ENCODE data around the gene TMEM145. TPM values are rescaled to one million over a fixed set of nuclear protein-coding genes. Genes with fewer than 3 reads are reported as not detected.

TMEM145 gene
- total and polyA plus RNA-seq, 3 experiments from 2014 or later = 0.15 TPM; not detected in 2

- no peaks in the 10 kb centered on the region for H3K36me3 ChIP-seq (ENCODE audit: insufficient read depth, low read length)
- no peaks in the 10 kb centered on the region for H3K27me3 ChIP-seq (ENCODE audit: insufficient read depth, low read length, poor library complexity, severe bottlenecking)
- no peak overlapping the region for H3K4me3 Mint-ChIP-seq
- H3K4me3 ChIP-seq (ENCODE audit: low read length) = no peak overlapping the region
- H3K4me1 ChIP-seq (ENCODE audit: insufficient read depth, low read length) = no peaks in the 10 kb centered on the region
- ChIA-PET CTCF (no interaction called here), POLR2A (no interaction called here)
- H3K9me3 Mint-ChIP-seq = no peaks in the 10 kb centered on the region
- H3K27ac ChIP-seq (ENCODE audit: low read depth, low read length) = no peak overlapping the region
- no peaks in the 10 kb centered on the region for H3K27me3 Mint-ChIP-seq
- no peak for DNase-seq
- H3K36me3 Mint-ChIP-seq = peaks cover 4 to 15% (median 10%) of the 10 kb centered on the region in 3 donors
- H3K9me3 ChIP-seq (ENCODE audit: low read length) = no peaks in the 10 kb centered on the region
- no peak overlapping the region for H3K27ac Mint-ChIP-seq
- no peaks in the 10 kb centered on the region for H3K4me1 Mint-ChIP-seq
These were observed 55.3 kb downstream of the TMEM145 start for GRCh38 chr19:42368360-42368759.

GRCh38 chr19:42368765-42369164 is 55.7 kb downstream of the TMEM145 start:
- H3K27ac Mint-ChIP-seq = no peak overlapping the region
- POLR2A ChIA-PET = no interaction called here
- Histone ChIP-seq H3K4me1 (ENCODE audit: insufficient read depth, low read length) (no peaks in the 10 kb centered on the region), H3K36me3 (ENCODE audit: insufficient read depth, low read length) (no peaks in the 10 kb centered on the region), H3K9me3 (ENCODE audit: low read length) (no peaks in the 10 kb centered on the region), H3K4me3 (ENCODE audit: low read length) (no peak overlapping the region), H3K27ac (ENCODE audit: low read depth, low read length) (no peak overlapping the region), H3K27me3 (ENCODE audit: insufficient read depth, low read length, poor library complexity, severe bottlenecking) (no peaks in the 10 kb centered on the region)
- no peak for DNase-seq
- CTCF ChIA-PET = no interaction called here
- H3K27me3 Mint-ChIP-seq = no peaks in the 10 kb centered on the region
- no peaks in the 10 kb centered on the region for H3K4me1 Mint-ChIP-seq
- H3K36me3 Mint-ChIP-seq = peaks cover 3 to 11% (median 7%) of the 10 kb centered on the region in 3 donors
- no peak overlapping the region for H3K4me3 Mint-ChIP-seq
- no peaks in the 10 kb centered on the region for H3K9me3 Mint-ChIP-seq

GRCh38 chr19:42369433-42370067 is 56.4 kb downstream of the TMEM145 start:
- H3K4me3 ChIP-seq (ENCODE audit: low read length) = no peak overlapping the region
- ChIA-PET CTCF (no interaction called here), POLR2A (no interaction called here)
- Mint-ChIP-seq H3K9me3 (no peaks in the 10 kb centered on the region), H3K27ac (no peak overlapping the region), H3K36me3 (peaks cover 0 to 9% (median 5%) of the 10 kb centered on the region in 3 donors), H3K4me1 (no peaks in the 10 kb centered on the region), H3K4me3 (no peak overlapping the region), H3K27me3 (no peaks in the 10 kb centered on the region)
- H3K36me3 ChIP-seq (ENCODE audit: insufficient read depth, low read length) = no peaks in the 10 kb centered on the region
- no peaks in the 10 kb centered on the region for H3K9me3 ChIP-seq (ENCODE audit: low read length)
- no peak for DNase-seq
- no peaks in the 10 kb centered on the region for H3K27me3 ChIP-seq (ENCODE audit: insufficient read depth, low read length, poor library complexity, severe bottlenecking)
- no peaks in the 10 kb centered on the region for H3K4me1 ChIP-seq (ENCODE audit: insufficient read depth, low read length)
- no peak overlapping the region for H3K27ac ChIP-seq (ENCODE audit: low read depth, low read length)

GRCh38 chr19:42370068-42370520 is 57.0 kb downstream of the TMEM145 start:
- ChIA-PET POLR2A (no interaction called here), CTCF (no interaction called here)
- H3K27ac ChIP-seq (ENCODE audit: low read depth, low read length) = no peak overlapping the region
- Mint-ChIP-seq H3K36me3 (peaks cover 0 to 11% (median 8%) of the 10 kb centered on the region in 3 donors), H3K27ac (peak overlapping the region in 1 of 8 donors; percentile 90), H3K9me3 (no peaks in the 10 kb centered on the region), H3K27me3 (no peaks in the 10 kb centered on the region), H3K4me3 (no peak overlapping the region), H3K4me1 (no peaks in the 10 kb centered on the region)
- no peak overlapping the region for H3K4me3 ChIP-seq (ENCODE audit: low read length)
- no peaks in the 10 kb centered on the region for H3K36me3 ChIP-seq (ENCODE audit: insufficient read depth, low read length)
- H3K4me1 ChIP-seq (ENCODE audit: insufficient read depth, low read length) = no peaks in the 10 kb centered on the region
- no peaks in the 10 kb centered on the region for H3K27me3 ChIP-seq (ENCODE audit: insufficient read depth, low read length, poor library complexity, severe bottlenecking)
- DNase-seq = no peak
- no peaks in the 10 kb centered on the region for H3K9me3 ChIP-seq (ENCODE audit: low read length)

GRCh38 chr19:42370626-42371175 is 57.6 kb downstream of the TMEM145 start:
- CTCF ChIA-PET = no interaction called here

More at GRCh38 chr19:42370626-42371175, 57.6 kb downstream of the TMEM145 start:
- DNase-seq = no peak
- H3K36me3 ChIP-seq (ENCODE audit: insufficient read depth, low read length) = no peaks in the 10 kb centered on the region
- no peak overlapping the region for H3K27ac ChIP-seq (ENCODE audit: low read depth, low read length)
- H3K9me3 Mint-ChIP-seq = no peaks in the 10 kb centered on the region
- no peaks in the 10 kb centered on the region for H3K4me1 ChIP-seq (ENCODE audit: insufficient read depth, low read length)
- H3K36me3 Mint-ChIP-seq = peaks cover 0 to 16% (median 8%) of the 10 kb centered on the region in 3 donors
- no peak overlapping the region for H3K4me3 Mint-ChIP-seq
- POLR2A ChIA-PET = no interaction called here
- H3K27ac Mint-ChIP-seq = no peak overlapping the region
- H3K27me3 Mint-ChIP-seq = no peaks in the 10 kb centered on the region
- no peaks in the 10 kb centered on the region for H3K4me1 Mint-ChIP-seq
- H3K9me3 ChIP-seq (ENCODE audit: low read length) = no peaks in the 10 kb centered on the region
- no peak overlapping the region for H3K4me3 ChIP-seq (ENCODE audit: low read length)
- no peaks in the 10 kb centered on the region for H3K27me3 ChIP-seq (ENCODE audit: insufficient read depth, low read length, poor library complexity, severe bottlenecking)

Other genes starting within 250 kb of the TMEM145 start
- gene GRIK5, start 243.1 kb upstream of the TMEM145 start, total RNA-seq = under 1 TPM; 0.31 to 0.39 TPM
- not detected for gene GRIK5, start 243.1 kb upstream of the TMEM145 start, polyA plus RNA-seq
- gene ZNF574, start 237.1 kb upstream of the TMEM145 start, total RNA-seq = 10 to 100 TPM; 18.8 to 21.9 TPM
- 24.9 TPM for gene ZNF574, start 237.1 kb upstream of the TMEM145 start, polyA plus RNA-seq
- 10 to 100 TPM; 46.7 to 47.9 TPM for gene POU2F2, start 180.9 kb upstream of the TMEM145 start, total RNA-seq
- gene POU2F2, start 180.9 kb upstream of the TMEM145 start, polyA plus RNA-seq = 8.5 TPM
- 10 to 100 TPM; 30.0 to 32.7 TPM for gene DEDD2, start 95.6 kb upstream of the TMEM145 start, total RNA-seq
- gene DEDD2, start 95.6 kb upstream of the TMEM145 start, polyA plus RNA-seq = 163 TPM
- gene ZNF526, start 93.0 kb upstream of the TMEM145 start, total RNA-seq = 10 to 100 TPM; 18.4 to 20.5 TPM
- gene ZNF526, start 93.0 kb upstream of the TMEM145 start, polyA plus RNA-seq = 9.0 TPM
- 10 to 100 TPM; 52.9 to 53.5 TPM for gene GSK3A, start 70.7 kb upstream of the TMEM145 start, total RNA-seq
- 23.8 TPM for gene GSK3A, start 70.7 kb upstream of the TMEM145 start, polyA plus RNA-seq
- 10 to 100 TPM; 58.7 to 64.7 TPM for gene ERF, start 58.2 kb upstream of the TMEM145 start, total RNA-seq
- 5.1 TPM for gene ERF, start 58.2 kb upstream of the TMEM145 start, polyA plus RNA-seq
- gene CIC, start 44.1 kb upstream of the TMEM145 start, total RNA-seq = 10 to 100 TPM; 53.9 to 60.4 TPM
- 2.7 TPM for gene CIC, start 44.1 kb upstream of the TMEM145 start, polyA plus RNA-seq
- gene PRR19, start 11.2 kb upstream of the TMEM145 start, total RNA-seq = 1 to 10 TPM in 1 of 2 experiments, under 1 TPM in 1; 0.73 to 1.0 TPM
- 0.64 TPM for gene PRR19, start 11.2 kb upstream of the TMEM145 start, polyA plus RNA-seq
- gene PAFAH1B3, start 10.7 kb upstream of the TMEM145 start, total RNA-seq = 10 to 100 TPM; 48.1 to 48.9 TPM
- 36.9 TPM for gene PAFAH1B3, start 10.7 kb upstream of the TMEM145 start, polyA plus RNA-seq
- gene MEGF8, start 12.3 kb downstream of the TMEM145 start, total RNA-seq = 10 to 100 TPM; 10.2 to 10.6 TPM
- gene MEGF8, start 12.3 kb downstream of the TMEM145 start, polyA plus RNA-seq = 0.41 TPM
- gene CNFN, start 77.0 kb downstream of the TMEM145 start, total RNA-seq = not detected
- not detected for gene CNFN, start 77.0 kb downstream of the TMEM145 start, polyA plus RNA-seq
- 10 to 100 TPM; 22.2 to 22.7 TPM for gene LIPE, start 114.1 kb downstream of the TMEM145 start, total RNA-seq
- 5.0 TPM for gene LIPE, start 114.1 kb downstream of the TMEM145 start, polyA plus RNA-seq
- gene CXCL17, start 129.6 kb downstream of the TMEM145 start, total RNA-seq = not detected
- gene CXCL17, start 129.6 kb downstream of the TMEM145 start, polyA plus RNA-seq = not detected
- under 1 TPM; 0.46 to 0.78 TPM for gene CEACAM1, start 215.2 kb downstream of the TMEM145 start, total RNA-seq
- 0.15 TPM for gene CEACAM1, start 215.2 kb downstream of the TMEM145 start, polyA plus RNA-seq